ENCODE measurements around the gene PCBP3.
A peak's percentile ranks its signal among the peaks of the same experiment; 100 is the strongest.

PCBP3 gene

DNA sequence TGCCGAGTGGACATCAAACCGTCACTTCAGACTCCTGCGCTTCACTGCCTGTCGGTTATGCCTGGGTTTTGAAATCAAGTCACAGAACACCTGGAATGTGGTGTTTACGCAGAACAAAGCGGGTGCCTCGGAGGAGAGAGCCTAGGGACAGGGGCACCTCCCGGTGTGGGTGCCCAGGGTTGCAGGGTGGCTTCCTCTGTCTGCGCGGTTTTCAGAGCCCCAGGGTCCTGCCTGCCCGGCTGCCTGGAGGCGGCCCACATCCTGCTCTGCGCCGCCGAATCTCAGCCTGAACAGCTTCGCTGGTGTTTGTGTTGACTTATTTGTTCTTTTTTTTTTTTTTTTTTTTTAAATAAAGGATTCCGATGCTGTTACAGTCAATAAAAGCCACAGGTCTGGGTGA lies 224.6 kb downstream of the PCBP3 start:
- DNase-seq: no peak

DNA sequence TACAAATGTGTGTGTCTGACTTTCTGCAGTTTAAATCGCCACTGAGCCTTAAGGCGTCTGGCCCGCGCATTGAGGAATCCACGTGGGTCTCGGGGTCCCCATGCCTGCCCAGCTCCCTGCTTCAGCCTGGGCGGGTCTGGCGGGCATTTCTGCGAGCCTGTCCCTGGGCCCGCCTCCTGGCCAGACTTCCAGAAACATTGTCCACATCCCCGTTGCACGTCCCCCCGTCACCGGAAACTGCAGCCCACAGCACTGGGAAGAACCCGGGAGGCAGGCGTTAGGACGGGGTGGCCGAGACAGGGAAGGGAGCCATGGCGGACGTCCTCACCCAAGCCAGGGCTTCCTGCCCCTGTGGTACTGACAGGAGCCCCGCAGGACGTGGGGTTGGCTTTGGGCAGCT lies 225.0 kb downstream of the PCBP3 start:
- DNase-seq: no peak

DNA sequence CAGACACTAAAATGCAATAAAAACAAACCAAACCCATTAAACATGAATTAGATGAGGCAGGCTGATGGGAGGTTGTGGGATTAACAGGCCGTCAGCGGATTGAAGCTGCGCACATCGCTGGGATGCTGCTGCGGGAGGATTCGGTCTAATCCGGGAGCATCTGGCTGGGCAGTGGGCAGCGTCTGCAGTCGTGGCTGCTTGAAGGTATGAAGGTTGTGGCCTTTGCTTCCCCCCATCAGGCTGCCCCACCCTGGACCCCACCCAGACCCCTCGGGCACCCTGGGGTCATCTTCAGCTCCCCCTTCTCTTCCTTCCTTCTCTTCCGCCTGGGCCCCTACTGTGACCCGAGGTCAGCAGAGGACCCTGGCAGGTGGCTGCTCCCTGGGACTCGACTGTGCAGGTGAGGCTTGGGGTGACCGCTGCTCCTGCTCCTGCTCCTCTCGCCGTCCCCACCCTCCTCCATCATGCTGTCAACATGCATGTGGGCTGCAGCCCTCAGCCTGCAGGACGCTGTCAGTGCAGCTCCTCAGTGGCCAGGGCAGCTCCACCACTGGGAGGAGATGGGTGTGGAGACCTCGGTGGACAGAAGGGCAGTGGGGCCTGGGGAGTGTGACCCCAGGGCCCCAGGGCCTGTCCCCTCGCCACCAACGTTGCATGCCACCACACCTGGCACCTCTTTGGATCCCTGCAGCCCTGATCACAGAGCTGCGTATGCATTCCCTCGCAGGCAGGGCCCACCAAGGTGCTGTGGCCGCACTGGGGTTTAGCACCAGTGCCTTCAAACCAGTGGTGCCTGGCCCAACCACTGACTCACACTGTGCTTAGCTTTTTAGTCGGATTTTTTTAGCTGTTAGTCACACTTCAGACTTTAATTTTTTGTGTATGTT lies 225.8 kb downstream of the PCBP3 start:
- peak; percentile 68 for DNase-seq

GRCh38 chr21:45870421-45870820 lies 226.9 kb downstream of the PCBP3 start:
- no peak for DNase-seq

DNA sequence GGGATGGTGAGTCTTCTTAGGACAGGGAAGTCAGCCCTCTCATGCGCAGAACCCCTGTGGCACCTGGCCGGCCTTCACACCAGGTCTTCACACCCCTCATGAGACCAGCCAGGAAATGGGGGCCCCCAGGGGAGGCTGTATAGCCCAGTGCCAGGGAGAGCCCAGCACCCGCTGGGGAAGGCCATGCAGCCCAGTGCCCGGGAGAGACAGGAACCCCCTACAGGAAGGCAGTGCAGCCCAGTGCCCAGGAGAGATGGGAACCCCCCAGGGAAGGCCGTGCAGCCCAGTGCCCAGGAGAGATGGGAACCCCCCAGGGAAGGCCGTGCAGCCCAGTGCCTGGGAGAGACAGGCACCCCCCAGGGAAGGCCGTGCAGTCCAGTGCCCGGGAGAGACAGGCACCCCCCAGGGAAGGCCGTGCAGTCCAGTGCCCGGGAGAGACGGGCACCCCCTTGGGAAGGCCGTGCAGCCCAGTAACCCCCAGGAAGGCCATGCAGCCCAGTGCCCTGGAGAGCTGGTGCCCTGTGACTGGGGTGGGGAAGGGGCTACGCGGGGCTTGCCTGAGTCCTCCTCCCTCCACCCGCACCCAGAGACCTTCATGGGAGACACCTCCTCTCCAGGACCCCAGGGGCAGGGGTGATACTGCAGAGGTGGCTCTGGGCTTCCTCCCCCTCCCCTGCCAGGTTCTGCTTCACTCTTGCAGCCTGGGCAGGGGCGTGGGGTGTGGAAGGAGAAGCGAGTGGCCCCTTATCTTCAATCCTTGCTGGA lies 227.5 kb downstream of the PCBP3 start:
- DNase-seq: no peak

DNA sequence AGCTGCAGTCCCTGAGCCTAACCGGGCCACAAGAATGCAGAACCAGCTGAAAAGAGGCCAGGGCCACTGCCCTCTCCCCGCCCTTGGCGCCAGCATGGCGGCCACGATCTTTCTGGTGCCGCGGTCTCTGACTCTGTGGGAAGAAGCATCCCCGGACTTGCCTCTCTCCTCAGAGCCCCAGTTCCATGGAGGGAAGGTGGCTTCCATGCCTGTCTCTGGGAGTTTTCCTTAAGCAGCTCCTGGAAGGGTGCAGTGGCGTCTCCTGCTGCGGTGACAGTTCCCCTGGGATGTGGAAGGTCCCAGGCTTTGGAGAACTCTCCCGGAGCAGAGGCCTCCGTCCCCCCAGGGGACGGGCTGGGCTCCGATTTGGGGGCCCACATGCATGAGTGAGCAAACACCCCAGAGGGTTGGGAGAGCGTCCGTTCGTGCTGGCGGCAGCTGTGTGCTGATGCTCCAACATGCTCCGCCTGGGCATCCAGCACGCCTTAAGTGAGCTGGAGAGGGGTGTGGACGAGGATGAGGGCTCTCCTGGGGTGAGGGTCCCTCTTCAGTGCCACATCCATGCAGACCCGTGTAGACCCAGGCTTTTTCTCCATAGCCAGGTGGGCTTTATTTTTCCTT lies 228.2 kb downstream of the PCBP3 start:
- DNase-seq: no peak

GRCh38 chr21:45872471-45872870 lies 228.9 kb downstream of the PCBP3 start:
- no peak for DNase-seq

DNA sequence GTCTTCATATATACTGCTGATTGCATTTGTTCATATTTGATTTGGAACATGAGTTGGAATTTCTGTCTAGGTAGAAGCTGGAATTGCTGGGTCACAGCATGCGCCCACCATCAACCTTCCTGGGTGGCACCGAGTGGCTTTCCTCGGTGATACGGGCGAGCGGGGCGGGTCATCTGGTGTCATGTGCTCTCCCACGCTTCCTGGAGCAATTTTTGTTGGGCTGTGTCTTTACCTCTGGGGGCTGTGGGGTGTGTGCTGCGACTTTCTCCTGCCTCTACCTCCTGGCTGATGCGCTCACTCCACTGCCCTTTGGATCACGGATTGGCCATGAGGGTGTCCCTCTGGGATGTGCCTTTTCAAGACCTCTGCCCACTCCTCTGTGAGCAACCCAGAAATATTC lies 229.4 kb downstream of the PCBP3 start:
- DNase-seq: no peak

GRCh38 chr21:45873418-45873817 lies 229.9 kb downstream of the PCBP3 start:
- no peak for DNase-seq

- no peak for DNase-seq
Observed at GRCh38 chr21:45873866-45874265, 230.3 kb downstream of the PCBP3 start.

DNA sequence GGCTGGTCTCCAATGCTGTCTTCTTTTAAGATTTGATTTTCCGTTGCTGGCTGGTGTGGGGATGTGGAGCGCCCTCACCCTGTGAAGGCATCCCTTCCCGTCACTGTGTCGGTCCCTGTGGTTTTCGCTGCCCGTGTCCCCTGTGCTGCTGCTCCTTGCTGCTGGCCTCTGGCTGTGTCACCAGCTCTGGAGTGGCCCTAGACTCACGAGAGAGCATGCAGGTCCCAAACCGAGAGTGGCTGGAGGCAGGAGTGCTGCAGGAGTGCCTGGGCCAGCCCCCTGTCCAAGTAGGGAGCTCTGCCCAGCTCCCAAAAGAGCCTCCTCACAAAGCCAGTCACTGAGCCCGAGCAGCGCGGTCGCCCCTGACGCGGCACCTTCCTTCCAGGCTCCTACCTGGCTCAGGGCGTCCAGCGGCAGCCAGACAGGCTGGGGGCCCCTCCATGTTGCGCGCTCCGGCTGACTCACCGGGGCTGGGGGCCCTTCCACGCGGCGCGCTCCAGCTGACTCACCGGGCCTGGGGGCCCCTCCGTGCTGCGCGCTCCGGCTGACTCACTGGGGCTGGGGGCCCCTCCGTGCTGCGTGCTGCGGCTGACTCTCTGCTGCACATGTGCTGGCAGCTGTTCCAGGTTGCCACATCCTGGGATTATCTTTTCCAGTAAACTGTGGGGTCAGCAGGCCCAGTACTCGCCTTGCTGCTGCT lies 231.3 kb downstream of the PCBP3 start:
- peak; percentile 42 for DNase-seq

DNA sequence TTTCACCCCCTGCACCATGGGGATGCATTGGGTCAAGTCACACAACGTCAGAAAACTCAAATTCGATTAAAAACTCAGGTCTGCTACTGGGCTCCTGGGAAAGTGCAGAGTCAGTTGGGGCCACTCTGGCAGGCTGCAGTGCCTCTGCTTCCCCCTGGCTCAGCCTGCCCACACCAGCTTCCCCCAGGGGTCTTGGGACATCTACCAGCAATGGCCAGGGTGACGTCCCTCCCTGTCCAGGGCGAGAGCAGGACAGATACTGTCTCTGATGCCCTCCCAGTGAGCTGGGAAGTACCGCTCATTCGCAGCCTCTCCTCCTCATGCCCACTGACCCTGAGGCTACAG lies 231.9 kb downstream of the PCBP3 start:
- no peak for DNase-seq

DNA sequence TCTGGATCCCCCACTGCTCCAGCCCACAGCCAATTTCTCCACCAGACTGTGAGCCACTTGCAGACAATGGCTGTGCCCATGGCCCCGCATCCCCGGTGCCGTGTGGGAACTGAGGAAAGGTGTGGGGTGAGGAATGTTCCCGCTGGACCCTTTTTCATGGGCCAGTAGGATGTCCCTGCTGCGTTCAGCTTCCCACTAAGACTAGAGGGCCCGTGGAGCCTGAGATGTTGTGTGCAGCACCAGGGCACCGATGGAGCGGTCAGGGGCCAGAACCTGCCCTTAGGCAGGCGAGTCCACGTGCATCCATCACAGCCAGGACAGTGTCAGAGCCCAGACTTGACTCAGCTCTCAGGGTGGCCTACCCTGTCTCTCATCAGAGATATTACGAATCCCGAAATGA lies 232.4 kb downstream of the PCBP3 start:
- no peak for DNase-seq

- peak; percentile 56 for DNase-seq
Observed at GRCh38 chr21:45876381-45877170, 233.1 kb downstream of the PCBP3 start.

DNA sequence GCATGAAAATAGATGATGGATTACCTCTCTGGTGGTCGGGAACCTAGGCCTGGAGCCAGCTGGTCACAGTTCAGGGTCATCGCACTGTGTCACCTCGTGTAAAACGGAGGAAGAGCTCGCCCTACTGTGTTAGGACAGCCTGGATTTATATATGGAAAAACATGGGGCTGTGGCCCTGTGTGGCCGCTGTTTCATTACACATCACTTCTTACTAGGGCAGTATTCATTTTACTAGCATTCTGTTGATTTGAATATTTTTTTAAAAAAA lies 233.6 kb downstream of the PCBP3 start:
- no peak for DNase-seq

- DNase-seq: no peak
Observed at GRCh38 chr21:45877821-45878469, 234.4 kb downstream of the PCBP3 start.

GRCh38 chr21:45880097-45881068 lies 236.9 kb downstream of the PCBP3 start:
- peak; percentile 91 for DNase-seq

GRCh38 chr21:45882645-45883044 lies 239.1 kb downstream of the PCBP3 start:
- no peak for DNase-seq

DNA sequence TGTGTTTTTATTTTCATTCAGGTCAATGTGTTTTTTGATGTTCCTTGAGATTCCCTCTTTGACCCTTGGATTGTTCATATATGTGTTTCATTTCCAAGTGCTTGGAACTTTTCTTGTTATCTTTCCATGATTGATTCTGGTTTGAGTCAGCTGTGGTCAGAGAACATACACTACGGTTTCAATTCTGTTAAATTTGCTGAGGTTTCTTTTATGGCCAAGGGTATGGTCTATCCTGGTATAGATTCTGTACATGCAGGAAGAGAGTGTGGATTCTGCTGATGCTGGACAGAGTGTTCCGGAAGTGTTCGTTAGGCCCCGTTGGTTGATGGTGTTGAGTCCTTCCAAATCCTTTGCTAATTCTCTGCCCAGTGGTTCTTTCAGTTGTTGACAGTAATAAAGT lies 239.6 kb downstream of the PCBP3 start:
- no peak for DNase-seq

GRCh38 chr21:45885597-45885929 lies 242.0 kb downstream of the PCBP3 start:
- no peak for DNase-seq

Data from NCI-H82 (cell line).